Mesothelial cell of epicardium (in vitro differentiated cells): ENCODE data around the gene DLGAP1. TPM values are rescaled to one million over a fixed set of nuclear protein-coding genes. Genes with fewer than 3 reads are reported as not detected.

Source experiments
- DNase-seq, 2 experiments: peaks; one replicate each; pipeline ENCODE4 v3.0.0; 2021; ENCODE audit warnings: low spot score in 2 of 2; ENCODE audit not compliant: unreplicated experiment in 2 of 2
- H3K27ac Mint-ChIP-seq: 2 replicates; pipeline ENCODE4 v1.8.0; 2021; ENCODE audit warnings: mixed read lengths
- H3K27me3 Mint-ChIP-seq: 2 replicates; pipeline ENCODE4 v1.8.0; 2021; ENCODE audit warnings: low read depth, mixed read lengths
- H3K36me3 Mint-ChIP-seq: 2 replicates; pipeline ENCODE4 v1.8.0; 2021; ENCODE audit warnings: mixed read lengths
- H3K4me1 Mint-ChIP-seq: 2 replicates; pipeline ENCODE4 v1.8.0; 2021; ENCODE audit warnings: mixed read lengths
- H3K4me3 Mint-ChIP-seq: 2 replicates; pipeline ENCODE4 v1.8.0; 2021; ENCODE audit warnings: mild to moderate bottlenecking, moderate library complexity, mixed read lengths
- H3K9me3 Mint-ChIP-seq: 2 replicates; pipeline ENCODE4 v1.8.0; 2021; ENCODE audit warnings: mixed read lengths
- total RNA-seq: library from RNA; stranded (reverse); gene quantifications from 3 replicates; pipeline ENCODE4 v1.2.1, GENCODE V29; 2021
- TF ChIP-seq, protein P1 (sequence below): fragments of 200-600 bp; sonication (generic); IDR thresholded peaks from one replicate; pipeline ENCODE4 v1.5.0; 2021; ENCODE audit warnings: antibody characterized with exemption; ENCODE audit not compliant: unreplicated experiment

The DLGAP1 gene
- total RNA-seq, 1 donor from 2014 or later = 4.6 TPM

DNA sequence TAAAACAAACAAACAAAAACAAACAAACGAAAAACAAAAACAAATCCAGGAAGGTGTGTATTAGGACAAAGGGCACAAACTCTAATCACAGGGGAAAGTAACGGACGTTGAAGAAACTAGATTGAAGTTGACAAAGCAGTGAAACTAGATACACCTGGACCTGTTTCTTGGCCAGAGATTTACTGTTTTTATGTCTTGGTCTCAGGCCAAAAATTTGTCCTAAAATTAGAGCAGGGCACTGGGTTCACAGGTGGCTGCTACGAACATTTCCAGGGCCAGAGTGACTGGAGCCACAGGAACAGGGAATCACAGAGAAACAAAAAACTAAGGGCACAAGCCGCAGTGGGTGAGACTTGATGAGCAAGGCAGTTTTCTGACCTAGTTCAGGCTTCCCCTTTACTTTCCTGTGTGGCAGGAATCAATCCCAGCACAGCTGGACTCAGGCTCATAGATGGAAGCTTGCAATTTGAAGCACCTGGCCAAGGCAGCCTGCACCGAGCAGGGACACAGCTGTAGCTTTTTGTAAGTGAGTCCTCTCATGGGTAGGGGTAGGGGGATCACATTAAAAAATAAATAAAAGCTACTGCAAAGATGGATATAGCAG is 329.4 kb downstream of the DLGAP1 start:
- TF ChIP-seq, protein P1, sequence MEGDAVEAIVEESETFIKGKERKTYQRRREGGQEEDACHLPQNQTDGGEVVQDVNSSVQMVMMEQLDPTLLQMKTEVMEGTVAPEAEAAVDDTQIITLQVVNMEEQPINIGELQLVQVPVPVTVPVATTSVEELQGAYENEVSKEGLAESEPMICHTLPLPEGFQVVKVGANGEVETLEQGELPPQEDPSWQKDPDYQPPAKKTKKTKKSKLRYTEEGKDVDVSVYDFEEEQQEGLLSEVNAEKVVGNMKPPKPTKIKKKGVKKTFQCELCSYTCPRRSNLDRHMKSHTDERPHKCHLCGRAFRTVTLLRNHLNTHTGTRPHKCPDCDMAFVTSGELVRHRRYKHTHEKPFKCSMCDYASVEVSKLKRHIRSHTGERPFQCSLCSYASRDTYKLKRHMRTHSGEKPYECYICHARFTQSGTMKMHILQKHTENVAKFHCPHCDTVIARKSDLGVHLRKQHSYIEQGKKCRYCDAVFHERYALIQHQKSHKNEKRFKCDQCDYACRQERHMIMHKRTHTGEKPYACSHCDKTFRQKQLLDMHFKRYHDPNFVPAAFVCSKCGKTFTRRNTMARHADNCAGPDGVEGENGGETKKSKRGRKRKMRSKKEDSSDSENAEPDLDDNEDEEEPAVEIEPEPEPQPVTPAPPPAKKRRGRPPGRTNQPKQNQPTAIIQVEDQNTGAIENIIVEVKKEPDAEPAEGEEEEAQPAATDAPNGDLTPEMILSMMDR = no peak
- Mint-ChIP-seq H3K4me3 (no peak overlapping the region), H3K4me1 (peaks cover 3% of the 10 kb centered on the region), H3K27me3 (no peaks in the 10 kb centered on the region), H3K27ac (no peak overlapping the region), H3K9me3 (no peaks in the 10 kb centered on the region), H3K36me3 (no peaks in the 10 kb centered on the region)
- no peak for DNase-seq

DNA sequence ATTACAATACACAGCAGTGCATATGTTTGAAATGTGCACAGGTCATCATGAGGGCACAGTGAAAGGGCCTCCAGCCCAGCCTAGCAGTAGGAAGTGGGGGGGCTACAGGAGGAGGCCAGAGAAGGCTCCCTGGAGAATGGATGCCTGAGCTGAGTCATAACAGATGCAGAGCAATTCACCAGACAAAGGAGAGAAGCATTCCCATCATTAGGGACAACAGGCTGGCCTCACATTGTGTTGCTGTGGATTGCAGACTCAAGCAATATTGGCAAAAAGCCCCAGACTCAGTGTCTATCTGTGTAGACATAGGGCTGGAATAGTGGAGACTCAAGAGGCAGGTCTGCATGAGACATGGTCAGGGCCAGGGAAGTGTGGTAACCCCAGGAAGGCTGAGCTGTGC is 329.9 kb downstream of the DLGAP1 start:
- H3K27ac Mint-ChIP-seq = no peak overlapping the region
- H3K9me3 Mint-ChIP-seq = no peaks in the 10 kb centered on the region
- no peak for DNase-seq
- no peaks in the 10 kb centered on the region for H3K36me3 Mint-ChIP-seq
- no peaks in the 10 kb centered on the region for H3K27me3 Mint-ChIP-seq
- TF ChIP-seq, protein P1 = no peak
- no peak overlapping the region for H3K4me3 Mint-ChIP-seq
- H3K4me1 Mint-ChIP-seq = peaks cover 3% of the 10 kb centered on the region

DNA sequence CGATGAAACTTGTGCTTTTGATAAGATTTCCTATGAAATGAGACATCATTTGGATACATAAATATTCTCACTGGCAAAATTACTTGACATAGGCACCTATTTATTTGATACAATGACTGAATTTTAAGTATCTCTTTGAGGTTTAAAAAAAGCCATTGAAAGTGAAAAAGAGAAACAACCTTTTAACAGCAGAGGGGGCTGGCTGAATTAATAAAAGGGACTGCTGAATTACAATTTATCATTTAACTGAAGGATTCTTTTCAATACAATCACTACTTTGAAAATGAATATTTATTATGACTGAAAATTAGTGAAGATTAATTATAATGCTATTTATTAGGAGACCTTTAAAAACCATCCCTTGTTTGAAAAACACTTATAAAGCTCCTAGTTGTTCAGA is 335.3 kb downstream of the DLGAP1 start:
- H3K4me3 Mint-ChIP-seq = no peak overlapping the region
- no peak for DNase-seq
- H3K27me3 Mint-ChIP-seq = peaks cover 2% of the 10 kb centered on the region
- H3K36me3 Mint-ChIP-seq = no peaks in the 10 kb centered on the region
- no peaks in the 10 kb centered on the region for H3K4me1 Mint-ChIP-seq
- H3K27ac Mint-ChIP-seq = no peak overlapping the region
- TF ChIP-seq, protein P1 = no peak
- H3K9me3 Mint-ChIP-seq = no peaks in the 10 kb centered on the region

DNA sequence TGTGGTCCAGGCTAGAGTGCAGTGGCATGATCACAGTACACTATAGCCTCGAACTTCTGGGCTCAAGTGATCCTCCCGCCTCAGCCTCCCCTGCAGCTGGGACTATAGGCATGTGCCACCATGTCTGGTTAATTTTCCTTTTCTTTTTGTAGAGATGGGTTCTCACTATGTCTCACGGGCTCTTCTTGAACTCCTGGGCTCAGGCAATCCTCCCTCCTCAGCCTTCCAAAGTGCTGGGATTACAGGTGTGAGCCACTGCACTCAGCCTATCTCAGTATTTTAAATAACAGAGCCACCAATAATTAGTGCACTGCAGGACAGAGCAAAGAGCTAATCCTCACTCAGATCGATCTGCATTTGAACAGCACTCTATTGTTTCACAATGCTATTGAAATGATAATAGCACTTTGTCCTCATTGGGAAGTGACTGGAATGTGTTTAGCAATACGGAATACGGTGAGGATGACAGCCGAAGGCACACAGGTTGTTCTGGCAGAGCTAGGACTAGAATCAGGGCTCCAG is 335.9 kb downstream of the DLGAP1 start:
- Mint-ChIP-seq H3K27me3 (peaks cover 2% of the 10 kb centered on the region), H3K9me3 (peaks cover 5% of the 10 kb centered on the region), H3K4me1 (no peaks in the 10 kb centered on the region), H3K36me3 (peaks cover 3% of the 10 kb centered on the region), H3K4me3 (no peak overlapping the region), H3K27ac (no peak overlapping the region)
- TF ChIP-seq, protein P1 = no peak
- DNase-seq = no peak

DNA sequence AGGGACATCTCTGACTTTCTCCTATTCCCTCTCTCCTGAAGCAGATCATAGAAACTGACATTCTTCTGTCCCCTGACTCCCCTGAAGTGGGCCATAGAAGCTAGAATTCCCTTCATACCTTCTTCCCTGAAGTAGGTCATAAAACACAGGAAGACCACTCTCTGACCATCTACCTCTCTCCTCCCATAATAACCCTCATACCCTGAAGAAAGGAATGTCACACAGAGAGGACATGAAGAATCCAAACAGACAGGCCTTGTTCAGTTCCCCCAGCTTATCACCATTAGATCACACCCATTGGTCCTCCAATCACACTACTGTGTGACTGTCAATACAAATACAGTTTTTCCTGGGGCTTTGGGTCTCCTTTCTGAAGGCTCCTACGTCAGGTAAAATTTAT is 347.1 kb downstream of the DLGAP1 start:
- H3K4me3 Mint-ChIP-seq = no peak overlapping the region
- H3K36me3 Mint-ChIP-seq = no peaks in the 10 kb centered on the region
- TF ChIP-seq, protein P1 = no peak
- no peaks in the 10 kb centered on the region for H3K27me3 Mint-ChIP-seq
- peaks cover 8% of the 10 kb centered on the region for H3K4me1 Mint-ChIP-seq
- DNase-seq = no peak
- no peaks in the 10 kb centered on the region for H3K9me3 Mint-ChIP-seq
- peak overlapping the region; percentile 1 for H3K27ac Mint-ChIP-seq
